GM04504 (cell line): ENCODE data around the gene ERC1.
"Not testable (repeated sequence)": the region's sequence is repeated elsewhere in the genome, so short reads cannot be mapped to it uniquely, and the experiment has no call there.

ENCODE experiments used
- DNase-seq: peaks from one replicate; pipeline ENCODE4 v3.0.0-alpha.2; 2012; ENCODE audit warnings: low read depth

ERC1 gene

GRCh38 chr12:1022032-1022970, 31.3 kb downstream of the ERC1 start:
- DNase-seq, result no peak

- no peak for DNase-seq
Observed at GRCh38 chr12:1030779-1031178, 39.8 kb downstream of the ERC1 start.

- no peak for DNase-seq
Observed at GRCh38 chr12:1034243-1034642, 43.2 kb downstream of the ERC1 start.

GRCh38 chr12:1034751-1035457, 43.9 kb downstream of the ERC1 start:
- DNase-seq, result no peak

GRCh38 chr12:1041478-1041877, 50.5 kb downstream of the ERC1 start:
- no peak for DNase-seq

- DNase-seq, result no peak
Observed at GRCh38 chr12:1044199-1044598, 53.2 kb downstream of the ERC1 start.

- peak; percentile 17 for DNase-seq
Observed at GRCh38 chr12:1044696-1045095, 53.7 kb downstream of the ERC1 start.

GRCh38 chr12:1046727-1047126, 55.7 kb downstream of the ERC1 start:
- no peak for DNase-seq

GRCh38 chr12:1047898-1048660, 57.1 kb downstream of the ERC1 start:
- DNase-seq, result no peak

- DNase-seq, result no peak
Observed at GRCh38 chr12:1050059-1050707, 59.2 kb downstream of the ERC1 start.

- DNase-seq, result not testable (repeated sequence)
Observed at GRCh38 chr12:1051672-1052071, 60.6 kb downstream of the ERC1 start.

- DNase-seq, result no peak
Observed at GRCh38 chr12:1053690-1054089, 62.7 kb downstream of the ERC1 start.

- no peak for DNase-seq
Observed at GRCh38 chr12:1054117-1054870, 63.3 kb downstream of the ERC1 start.

GRCh38 chr12:1056390-1056789, 65.4 kb downstream of the ERC1 start:
- DNase-seq, result no peak

GRCh38 chr12:1058423-1058822, 67.4 kb downstream of the ERC1 start:
- DNase-seq, result no peak

GRCh38 chr12:1059162-1059561, 68.1 kb downstream of the ERC1 start:
- no peak for DNase-seq

GRCh38 chr12:1063852-1064251, 72.8 kb downstream of the ERC1 start:
- no peak for DNase-seq

- no peak for DNase-seq
Observed at GRCh38 chr12:1064317-1064716, 73.3 kb downstream of the ERC1 start.

GRCh38 chr12:1065629-1066028, 74.6 kb downstream of the ERC1 start:
- DNase-seq, result no peak

- DNase-seq, result no peak
Observed at GRCh38 chr12:1069846-1070245, 78.8 kb downstream of the ERC1 start.

- DNase-seq, result no peak
Observed at GRCh38 chr12:1071182-1071581, 80.2 kb downstream of the ERC1 start.
